CD4-positive, alpha-beta T cell treated with Interleukin-10 for 1 hour (primary cell): ENCODE data around the gene C5orf34.
"Not testable (repeated sequence)": the region's sequence is repeated elsewhere in the genome, so short reads cannot be mapped to it uniquely, and the experiment has no call there.

Experiments
- DNase-seq: peaks from one replicate; pipeline ENCODE4 v3.0.0-alpha.2; 2020

Gene C5orf34, protein sequence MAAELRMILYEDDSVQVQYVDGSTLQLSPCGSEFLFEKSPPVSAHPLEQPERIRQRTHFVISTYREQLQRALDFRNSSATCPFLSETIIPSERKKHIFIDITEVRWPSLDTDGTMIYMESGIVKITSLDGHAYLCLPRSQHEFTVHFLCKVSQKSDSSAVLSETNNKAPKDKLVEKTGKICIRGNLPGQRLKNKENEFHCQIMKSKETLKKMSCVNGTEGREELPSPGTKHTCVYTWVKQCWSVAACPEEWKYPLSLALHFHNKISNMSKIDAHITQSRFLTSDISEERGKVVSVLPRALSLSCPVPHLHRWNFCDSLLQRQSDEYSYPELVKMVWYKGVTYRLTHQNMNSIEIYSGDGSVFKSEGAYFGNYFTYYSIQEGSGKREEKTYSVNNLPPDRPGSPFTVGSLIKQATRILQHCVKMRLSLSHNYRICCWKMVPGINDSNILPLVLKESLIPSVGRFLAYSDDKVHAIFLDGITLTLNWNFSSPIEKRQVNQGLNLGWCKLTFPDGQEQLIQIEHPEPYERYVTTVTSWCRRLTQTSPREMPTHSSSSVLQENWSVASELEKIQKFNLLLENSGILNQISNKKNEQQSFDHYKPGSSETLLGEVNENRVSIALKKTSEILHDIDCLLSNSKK

GRCh38 chr5:43514816-43515677 is at the start of gene C5orf34:
TSS of gene C5orf34 (minus strand) at chr5:43515148. CDS start at chr5:43509339, 5,809 bp downstream.
- peak; percentile 94 for DNase-seq

DNA sequence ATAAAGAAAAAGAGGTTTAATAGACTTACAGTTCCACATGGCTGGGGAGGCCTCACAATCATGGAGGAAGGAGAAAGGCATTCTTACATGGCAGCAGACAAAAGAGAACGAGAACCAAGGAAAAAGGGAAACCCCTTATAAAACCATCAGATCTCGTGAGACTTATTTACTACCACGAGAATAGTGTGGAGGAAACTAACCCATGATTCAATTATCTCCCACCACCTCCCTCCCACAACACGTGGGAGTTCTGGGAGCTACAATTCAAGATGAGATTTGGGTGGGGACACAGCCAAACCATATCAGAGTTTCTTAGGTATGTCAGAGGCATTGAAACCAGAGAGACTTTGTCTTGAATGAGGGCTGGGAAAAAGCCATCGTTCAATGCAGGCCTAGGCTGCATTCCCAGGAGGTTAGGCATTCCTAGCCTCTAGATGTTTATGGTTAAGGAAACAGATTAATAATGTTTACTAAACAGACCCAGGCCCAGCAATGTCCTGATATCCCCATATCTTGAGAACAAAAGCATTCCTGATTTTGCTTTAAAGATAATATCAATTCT is 49.4 kb upstream of the C5orf34 start:
- no peak for DNase-seq

DNA sequence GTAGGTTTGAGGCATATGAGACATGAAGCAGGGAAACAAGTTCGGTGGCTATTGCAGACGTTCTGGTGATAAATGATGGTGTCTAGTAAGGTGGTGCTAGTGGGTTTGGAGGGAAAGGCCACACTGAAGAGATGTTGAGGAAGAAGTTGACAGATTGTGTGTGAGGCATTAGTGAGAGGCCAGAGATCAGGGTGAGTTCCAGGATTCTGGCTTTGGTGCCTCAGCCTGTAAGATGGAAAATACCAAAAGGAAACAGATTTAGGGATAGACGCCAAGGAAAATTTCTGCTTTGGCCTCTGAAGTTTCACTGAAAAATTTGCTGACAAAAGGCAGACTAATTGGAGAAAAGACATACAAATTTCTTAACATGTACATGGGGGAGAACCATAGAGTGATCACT is 48.4 kb upstream of the C5orf34 start:
- no peak for DNase-seq

DNA sequence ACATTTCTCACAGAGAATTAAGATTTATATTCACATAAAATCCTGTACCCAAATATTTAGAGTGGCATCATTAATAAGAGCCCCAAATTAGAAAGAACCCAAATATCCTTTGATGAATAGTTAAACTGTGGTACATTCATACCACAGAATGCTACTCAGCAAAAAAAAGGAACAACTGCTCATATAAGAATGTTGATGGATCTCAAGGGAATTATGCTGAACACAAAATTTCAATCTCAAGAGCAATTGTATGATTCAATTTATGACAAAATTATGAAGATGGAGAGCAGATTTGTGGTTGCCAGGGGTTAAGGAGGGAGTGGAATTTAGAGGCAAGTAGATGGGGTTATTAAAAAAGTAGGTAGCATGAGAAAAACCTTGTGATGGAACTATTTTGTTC is 46.4 kb upstream of the C5orf34 start:
- no peak for DNase-seq

GRCh38 chr5:43560128-43560527 is 45.2 kb upstream of the C5orf34 start:
- DNase-seq, result no peak

- DNase-seq, result peak; percentile 88
Measured at GRCh38 chr5:43556857-43557542, 42.1 kb upstream of the C5orf34 start, which contains the start of gene PAIP1. TSS of gene PAIP1 (minus strand) at chr5:43557077. CDS start at chr5:43556846, 231 bp downstream.

- not testable (repeated sequence) for DNase-seq
Measured at GRCh38 chr5:43556607-43556856, 41.6 kb upstream of the C5orf34 start.

- peak; percentile 55 for DNase-seq
Measured at GRCh38 chr5:43555895-43556606, 41.1 kb upstream of the C5orf34 start.

- DNase-seq, result no peak
Measured at GRCh38 chr5:43554497-43554896, 39.5 kb upstream of the C5orf34 start.

- no peak for DNase-seq
Measured at GRCh38 chr5:43553381-43553780, 38.4 kb upstream of the C5orf34 start.

DNA sequence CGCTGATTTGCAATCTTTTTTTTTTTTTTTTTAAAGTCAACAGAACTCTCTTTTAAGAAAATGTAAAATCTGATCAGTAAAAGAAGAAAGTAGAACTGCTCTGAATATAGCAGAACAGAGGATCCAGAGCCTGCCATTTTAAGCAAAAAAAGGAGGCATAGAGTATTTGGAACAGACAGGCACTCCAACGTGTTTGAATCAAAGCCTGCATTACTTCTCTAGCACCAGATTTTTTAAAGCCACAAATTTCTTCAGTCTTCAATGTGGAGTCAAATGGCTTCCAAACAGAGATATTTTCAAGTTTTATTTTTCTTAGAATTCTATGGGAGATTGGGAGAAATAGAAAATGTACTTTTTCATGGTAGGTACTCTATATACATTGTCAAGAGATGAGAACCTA is 36.8 kb upstream of the C5orf34 start:
- DNase-seq, result no peak

GRCh38 chr5:43549272-43549671 is 34.3 kb upstream of the C5orf34 start:
- not testable (repeated sequence) for DNase-seq

DNA sequence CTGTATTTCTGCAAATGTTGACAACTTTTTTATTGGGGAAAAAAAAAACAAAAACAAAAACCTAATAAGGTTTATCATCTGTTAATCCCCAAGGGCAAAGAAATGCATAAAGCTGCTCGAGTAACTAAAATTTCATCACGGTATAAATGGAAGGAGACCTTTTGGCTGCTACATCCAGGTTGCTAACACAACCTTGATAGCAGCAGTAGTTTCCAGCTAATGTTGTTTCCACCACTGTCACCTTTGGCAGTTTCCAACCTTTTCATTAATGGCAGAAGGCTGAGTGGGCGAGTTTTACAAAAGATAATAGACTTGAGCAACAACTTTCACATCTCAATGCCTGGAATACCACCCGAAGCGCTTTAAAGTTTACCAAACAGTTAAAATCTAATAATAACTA is 33.4 kb upstream of the C5orf34 start:
- no peak for DNase-seq

DNA sequence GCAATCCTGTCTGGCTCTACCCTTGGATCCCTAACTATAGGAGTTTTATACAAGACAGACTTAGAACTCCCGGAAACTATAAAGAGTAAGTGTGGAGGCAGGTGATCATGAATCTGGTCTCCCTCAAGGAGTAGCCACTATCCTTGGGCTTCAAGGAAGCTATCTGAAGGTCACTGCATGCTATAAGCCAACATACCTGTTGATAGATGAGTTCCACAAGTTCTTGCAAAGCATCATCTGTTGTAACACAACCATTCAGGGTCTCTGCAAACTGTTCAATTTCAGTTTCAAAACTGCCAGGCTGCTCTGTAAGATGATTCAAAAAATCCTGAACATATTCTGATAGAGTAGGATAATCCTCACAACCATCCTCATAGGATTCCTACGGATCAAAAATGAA is 32.6 kb upstream of the C5orf34 start:
- DNase-seq, result no peak

DNA sequence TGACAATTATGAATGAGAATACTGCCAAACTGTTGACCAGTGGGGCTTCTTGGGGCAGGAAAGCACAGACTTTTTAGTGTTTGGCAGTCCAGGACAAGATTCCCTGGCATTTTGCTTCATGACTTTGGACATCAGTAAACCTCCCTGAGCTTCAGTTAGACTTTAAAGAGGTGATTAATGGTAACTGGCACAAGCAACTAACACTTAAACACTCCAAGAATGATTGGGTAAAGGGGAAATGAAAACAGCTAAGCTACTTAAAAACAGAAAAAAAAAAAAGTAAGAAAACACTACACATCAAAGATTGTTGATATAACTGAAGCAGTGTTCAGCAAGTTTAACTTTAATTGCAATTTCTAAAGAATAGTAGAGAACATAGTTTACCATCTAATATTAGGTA is 28.5 kb upstream of the C5orf34 start:
- DNase-seq, result no peak

GRCh38 chr5:43540746-43541145 is 25.8 kb upstream of the C5orf34 start:
- DNase-seq, result no peak

- DNase-seq, result no peak
Measured at GRCh38 chr5:43536972-43537371, 22.0 kb upstream of the C5orf34 start.

GRCh38 chr5:43533646-43534045 is 18.7 kb upstream of the C5orf34 start:
- no peak for DNase-seq

DNA sequence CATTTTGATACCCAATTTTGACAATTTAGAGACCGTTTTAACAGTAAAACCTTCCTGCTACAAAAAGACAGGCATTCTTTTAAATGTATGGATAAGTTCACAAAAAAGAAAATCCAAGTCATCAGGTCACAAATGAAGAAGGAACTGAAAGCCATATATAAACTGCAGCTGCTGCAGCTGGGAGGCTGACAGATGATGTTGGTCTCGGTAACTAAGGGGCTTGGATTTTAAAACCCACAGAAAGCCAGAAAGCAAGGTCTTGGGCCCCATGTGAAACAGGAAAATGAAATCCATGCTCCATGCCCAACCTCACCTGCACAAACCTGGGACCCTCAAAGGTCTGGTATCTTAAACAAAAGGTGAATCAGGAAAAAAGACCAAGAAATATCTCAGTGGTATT is 15.7 kb upstream of the C5orf34 start:
- DNase-seq, result no peak

GRCh38 chr5:43523662-43524072 is 8.7 kb upstream of the C5orf34 start:
- DNase-seq, result no peak

GRCh38 chr5:43520615-43521014 is 5.7 kb upstream of the C5orf34 start:
- no peak for DNase-seq

GRCh38 chr5:43515678-43516048 is 715 bp upstream of the C5orf34 start:
- DNase-seq, result no peak
